ENCODE results near the gene LYST. TPM values are rescaled to one million over a fixed set of nuclear protein-coding genes. Genes with fewer than 3 reads are reported as not detected.

LYST gene
- total and polyA plus RNA-seq, 10 of the 15 experiments (the other 5 are each of a cell fraction or from before 2014, with no cell fraction given), result 3.3 to 28.1 (median 5.6) TPM

DNA sequence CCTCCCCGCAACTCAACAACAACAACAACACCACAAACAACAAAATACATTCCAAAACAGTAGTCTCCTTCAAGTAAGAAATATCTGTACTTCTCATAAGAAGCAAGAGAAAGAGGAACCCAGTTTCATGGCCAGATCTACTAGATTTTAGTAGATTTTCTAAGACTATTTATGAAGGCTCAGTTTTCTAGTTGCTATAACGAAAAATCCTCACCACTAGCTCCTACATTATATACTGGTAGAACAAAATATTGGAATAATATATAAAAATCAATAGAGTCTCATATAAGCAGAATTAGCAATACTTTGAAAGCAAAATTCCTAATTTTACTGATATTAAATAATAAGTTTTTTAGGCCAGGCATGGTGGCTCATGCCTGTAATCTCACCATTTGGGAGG lies 86.9 kb downstream of the LYST start (continued):
- TF ChIP-seq, protein P1, sequence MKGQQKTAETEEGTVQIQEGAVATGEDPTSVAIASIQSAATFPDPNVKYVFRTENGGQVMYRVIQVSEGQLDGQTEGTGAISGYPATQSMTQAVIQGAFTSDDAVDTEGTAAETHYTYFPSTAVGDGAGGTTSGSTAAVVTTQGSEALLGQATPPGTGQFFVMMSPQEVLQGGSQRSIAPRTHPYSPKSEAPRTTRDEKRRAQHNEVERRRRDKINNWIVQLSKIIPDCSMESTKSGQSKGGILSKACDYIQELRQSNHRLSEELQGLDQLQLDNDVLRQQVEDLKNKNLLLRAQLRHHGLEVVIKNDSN (IDR thresholded peaks at IDR 0.05; ENCODE audit: borderline replicate concordance, extremely low read length, insufficient read depth, low read depth, low read length), result no peak
- no peak for TF ChIP-seq ZZZ3 (IDR thresholded peaks at IDR 0.05; ENCODE audit: control insufficient read depth, insufficient read length, low read depth)

DNA sequence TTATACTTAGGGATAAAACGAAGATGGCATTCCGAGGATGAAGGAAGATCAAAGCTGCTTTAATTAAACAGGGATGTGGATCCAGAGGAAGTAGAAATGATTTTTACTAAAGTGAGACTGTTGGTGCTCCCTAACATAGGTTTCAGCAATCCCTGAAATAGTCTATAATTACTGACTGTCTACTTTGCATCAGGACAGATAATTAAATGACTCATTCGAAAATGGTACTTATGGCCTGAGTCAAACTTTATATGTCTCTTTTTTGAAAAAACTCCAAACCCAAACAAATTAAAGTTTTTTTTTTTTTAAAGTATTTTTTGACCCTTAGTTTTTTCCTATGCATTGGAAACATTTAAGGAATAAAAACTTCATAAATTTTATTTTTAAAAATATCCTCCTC lies 90.3 kb downstream of the LYST start:
- Histone ChIP-seq H3K27me3 (replicated peaks in 1 of 2; ENCODE audit: control insufficient read depth in 2 of 2, insufficient read depth in 2 of 2, low read length in 1 of 2) (no peaks in the 10 kb centered on the region), H3K9ac (ENCODE audit: control insufficient read depth, insufficient read depth, low read length) (no peak overlapping the region), H3K36me3 (ENCODE audit: control insufficient read depth in 2 of 2, insufficient read depth in 2 of 2, low read length in 1 of 2) (no peaks in the 10 kb centered on the region), H2AFZ (ENCODE audit: control insufficient read depth, low read depth, low read length) (no peak overlapping the region), H3K4me3 (no peak overlapping the region), H3K4me1 (ENCODE audit: control insufficient read depth, insufficient read depth, low read length) (no peaks in the 10 kb centered on the region), H3K9me3 (replicated peaks; ENCODE audit: control insufficient read depth, insufficient read depth, low read length) (no peaks in the 10 kb centered on the region), H3K4me2 (ENCODE audit: control insufficient read depth, insufficient read depth) (no peak overlapping the region), H4K20me1 (ENCODE audit: control insufficient read depth, insufficient read depth) (no peaks in the 10 kb centered on the region), H3K27ac (ENCODE audit: control insufficient read depth, insufficient read depth) (no peak overlapping the region), H3K79me2 (ENCODE audit: control insufficient read depth, insufficient read depth, low read length) (no peaks in the 10 kb centered on the region)
- DNase-seq (ENCODE audit: low read depth, low spot score), result no peak
- FAIRE-seq, result no peak
- SMC1A ChIA-PET (ENCODE audit: uncharacterized antibody, unreplicated experiment), result interaction anchor here (0.9 to 1.5 kb wide), 4 partner anchors 9 to 262 kb away, joined by 3 to 7 read pairs (median 4); no protein-coding TSS in a partner anchor
- RAD21 ChIA-PET (ENCODE audit: unreplicated experiment), result interaction anchor here (1.2 kb wide), 1 partner anchor 67 kb away, joined by 5 read pairs; no protein-coding TSS in a partner anchor
- ATAC-seq, result no peak
- intact Hi-C loops (cut with micrococcal nuclease; ENCODE audit: unreplicated experiment) (no loop called here), in situ Hi-C loops (cut with MboI) (loop anchor here (5.0 kb wide), 1 partner anchor 264 kb away; no protein-coding TSS in a partner anchor)
- 78% methylated on average over 3 of the region's 3 CpGs for WGBS (ENCODE audit: insufficient coverage, insufficient replicate concordance, low lambda C conversion rate, missing lambda C conversion rate)
- POLR2A ChIA-PET, result no interaction called here
- CTCF ChIA-PET, result interaction anchor here (2.0 kb wide), 1 partner anchor 66 kb away, joined by 8 read pairs; no protein-coding TSS in a partner anchor
- TF ChIP-seq PAX5 (IDR thresholded peaks at IDR 0.05; ENCODE audit: borderline replicate concordance, low read depth, low read length) (no peak), RFX5 (IDR thresholded peaks at IDR 0.05; ENCODE audit: low read depth, low read length) (no peak), ETV6 (conservative IDR thresholded peaks at IDR 0.05 in 1 of 2, IDR thresholded peaks at IDR 0.05 in 1 of 2; ENCODE audit: borderline replicate concordance in 1 of 2, low read depth in 1 of 2) (no peak), RCOR1 (conservative IDR thresholded peaks at IDR 0.05; ENCODE audit: low read depth, low read length) (no peak), EP300 (IDR thresholded peaks at IDR 0.05; ENCODE audit: borderline replicate concordance in 1 of 2, control insufficient read depth in 1 of 2, low read depth in 2 of 2, low read length in 2 of 2) (no peak), SUPT20H (IDR thresholded peaks at IDR 0.05; ENCODE audit: borderline replicate concordance, control insufficient read depth, low read depth, low read length) (no peak), ZNF217 (IDR thresholded peaks at IDR 0.05) (no peak), KAT2A (conservative IDR thresholded peaks at IDR 0.05; ENCODE audit: control insufficient read depth, low read depth, low read length) (no peak), TARDBP (IDR thresholded peaks at IDR 0.05; ENCODE audit: borderline replicate concordance) (no peak), MYB (IDR thresholded peaks at IDR 0.05; ENCODE audit: borderline replicate concordance, low read depth, low read length) (no peak), ZNF622 (IDR thresholded peaks at IDR 0.05) (no peak), RELA (IDR thresholded peaks at IDR 0.05; ENCODE audit: borderline replicate concordance, partially characterized antibody) (no peak), ASH2L (IDR thresholded peaks at IDR 0.05; ENCODE audit: borderline replicate concordance, low read depth) (no peak)
- TF ChIP-seq, protein P2, sequence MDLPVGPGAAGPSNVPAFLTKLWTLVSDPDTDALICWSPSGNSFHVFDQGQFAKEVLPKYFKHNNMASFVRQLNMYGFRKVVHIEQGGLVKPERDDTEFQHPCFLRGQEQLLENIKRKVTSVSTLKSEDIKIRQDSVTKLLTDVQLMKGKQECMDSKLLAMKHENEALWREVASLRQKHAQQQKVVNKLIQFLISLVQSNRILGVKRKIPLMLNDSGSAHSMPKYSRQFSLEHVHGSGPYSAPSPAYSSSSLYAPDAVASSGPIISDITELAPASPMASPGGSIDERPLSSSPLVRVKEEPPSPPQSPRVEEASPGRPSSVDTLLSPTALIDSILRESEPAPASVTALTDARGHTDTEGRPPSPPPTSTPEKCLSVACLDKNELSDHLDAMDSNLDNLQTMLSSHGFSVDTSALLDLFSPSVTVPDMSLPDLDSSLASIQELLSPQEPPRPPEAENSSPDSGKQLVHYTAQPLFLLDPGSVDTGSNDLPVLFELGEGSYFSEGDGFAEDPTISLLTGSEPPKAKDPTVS (IDR thresholded peaks at IDR 0.05; ENCODE audit: low read depth, low read length), result no peak
- no TSS peak for BruUV-seq (replicated peaks)
